Endodermal cell (in vitro differentiated cells): ENCODE data around the gene SMYD3. TPM values are rescaled to one million over a fixed set of nuclear protein-coding genes. Genes with fewer than 3 reads are reported as not detected.

Experiments
- DNase-seq: peaks from one replicate; pipeline ENCODE4 v3.0.0-alpha.2; 2017
- H3K27ac ChIP-seq: 2 replicates; pipeline ENCODE4 v1.5.1; 2013; ENCODE audit warnings: mild to moderate bottlenecking, low read depth, low read length, moderate library complexity
- H3K27me3 ChIP-seq: 2 replicates; pipeline ENCODE4 v1.6.1; 2013; ENCODE audit warnings: mild to moderate bottlenecking, low read length, moderate library complexity; ENCODE audit not compliant: insufficient read depth, control insufficient read depth, poor library complexity, severe bottlenecking
- H3K36me3 ChIP-seq: 2 replicates; pipeline ENCODE4 v1.7.0; 2013; ENCODE audit warnings: mild to moderate bottlenecking, low read length, moderate library complexity; ENCODE audit not compliant: control insufficient read depth, insufficient read depth
- H3K4me1 ChIP-seq: one replicate; pipeline ENCODE4 v1.7.0; 2013; ENCODE audit warnings: low read length; ENCODE audit not compliant: control insufficient read depth, insufficient read depth
- H3K4me3 ChIP-seq: 2 replicates; pipeline ENCODE4 v1.5.1; 2013; ENCODE audit warnings: mild to moderate bottlenecking, low read length, moderate library complexity
- H3K9ac ChIP-seq: 2 replicates; pipeline ENCODE4 v1.6.1; 2013; ENCODE audit warnings: mild to moderate bottlenecking, low read length, moderate library complexity; ENCODE audit not compliant: poor library complexity, severe bottlenecking; ENCODE audit errors: extremely low read depth
- H3K9me3 ChIP-seq: 2 replicates; pipeline ENCODE4 v1.6.1; 2013; ENCODE audit warnings: mild to moderate bottlenecking, low read length, moderate library complexity; ENCODE audit not compliant: control insufficient read depth
- H3K27ac Mint-ChIP-seq: 2 replicates; pipeline ENCODE4 v1.8.0; 2020; ENCODE audit warnings: mixed read lengths
- H3K27me3 Mint-ChIP-seq: 2 replicates; pipeline ENCODE4 v1.8.0; 2021; ENCODE audit warnings: mild to moderate bottlenecking, mixed read lengths; ENCODE audit not compliant: insufficient read depth
- H3K36me3 Mint-ChIP-seq: 2 replicates; pipeline ENCODE4 v1.8.0; 2020; ENCODE audit warnings: low read depth, mixed read lengths
- H3K4me1 Mint-ChIP-seq: 2 replicates; pipeline ENCODE4 v1.8.0; 2020; ENCODE audit warnings: mixed read lengths
- H3K4me3 Mint-ChIP-seq: 2 replicates; pipeline ENCODE4 v1.8.0; 2020; ENCODE audit warnings: mild to moderate bottlenecking, moderate library complexity, mixed read lengths
- H3K9me3 Mint-ChIP-seq: 2 replicates; pipeline ENCODE4 v1.8.0; 2020; ENCODE audit warnings: mild to moderate bottlenecking, mixed read lengths
- CTCF ChIP-seq: fragments of 200-600 bp; sonication (generic); conservative IDR thresholded peaks from 2 replicates; pipeline ENCODE4 v1.5.0; 2021; ENCODE audit warnings: antibody characterized with exemption, mild to moderate bottlenecking
- WGBS, 2 experiments: methylation state at CpG; one replicate each; pipeline versions ENCODE4 v1.1.5 to v1.1.7; 2013; ENCODE audit warnings: missing lambda C conversion rate in 2 of 2, mixed read lengths in 1 of 2; ENCODE audit not compliant: insufficient coverage in 1 of 2, insufficient read length in 1 of 2; 5-methylcytosine and 5-hydroxymethylcytosine counted together
- total RNA-seq, 2 donors: library from RNA; stranded (reverse); fragmentation: NEBNext Ultra II Directional in 1 of 2; extraction: Animal tissue kit (Norgen Biotek cat#: 25700) in 1 of 2; gene quantifications; 2 replicates in 1 of 2; 3 replicates in 1 of 2; pipeline ENCODE4 v1.2.1, GENCODE V29; 2021

SMYD3 gene
- total RNA-seq, 2 donors from 2014 or later = 32.3 to 45.8 TPM

- Histone ChIP-seq H3K9ac (no peak overlapping the region), H3K4me3 (no peak overlapping the region), H3K9me3 (no peaks in the 10 kb centered on the region), H3K36me3 (no peaks in the 10 kb centered on the region), H3K4me1 (no peaks in the 10 kb centered on the region), H3K27me3 (no peaks in the 10 kb centered on the region), H3K27ac (no peak overlapping the region)
- TF ChIP-seq CTCF = no peak
- Mint-ChIP-seq H3K4me1 (no peaks in the 10 kb centered on the region), H3K27ac (no peak overlapping the region), H3K36me3 (no peaks in the 10 kb centered on the region), H3K9me3 (no peaks in the 10 kb centered on the region), H3K27me3 (no peaks in the 10 kb centered on the region), H3K4me3 (no peak overlapping the region)
- DNase-seq = no peak
- 93% methylated on average over 6 of the region's 6 CpGs for WGBS, 2 experiments
These were observed 519.5 kb downstream of the SMYD3 start for GRCh38 chr1:245987577-245987976.

DNA sequence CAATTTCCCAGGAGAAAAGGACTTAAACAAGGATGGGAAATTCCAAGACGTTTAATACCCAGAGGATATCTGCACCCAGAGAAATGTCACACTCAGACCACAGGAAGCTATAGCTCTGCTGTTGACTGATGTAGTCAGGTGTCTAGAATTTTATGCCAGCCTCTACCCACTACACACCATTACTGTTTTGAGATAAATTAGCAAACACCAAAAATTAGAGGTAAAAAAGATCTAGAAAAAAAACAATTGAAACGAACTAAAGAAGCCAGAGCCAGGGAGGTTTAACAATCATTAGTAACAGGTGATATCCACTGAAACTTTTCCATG lies 519.9 kb downstream of the SMYD3 start:
- 90 to 100% methylated on average over 1 to 2 of the region's 2 CpGs for WGBS, 2 experiments
- H3K27me3 Mint-ChIP-seq = no peaks in the 10 kb centered on the region
- Histone ChIP-seq H3K27ac (no peak overlapping the region), H3K4me3 (no peak overlapping the region), H3K9ac (no peak overlapping the region), H3K4me1 (no peaks in the 10 kb centered on the region), H3K36me3 (no peaks in the 10 kb centered on the region), H3K9me3 (no peaks in the 10 kb centered on the region), H3K27me3 (no peaks in the 10 kb centered on the region)
- H3K27ac Mint-ChIP-seq = no peak overlapping the region
- H3K4me3 Mint-ChIP-seq = no peak overlapping the region
- H3K9me3 Mint-ChIP-seq = no peaks in the 10 kb centered on the region
- no peak for TF ChIP-seq CTCF
- DNase-seq = no peak
- no peaks in the 10 kb centered on the region for H3K36me3 Mint-ChIP-seq
- H3K4me1 Mint-ChIP-seq = no peaks in the 10 kb centered on the region

GRCh38 chr1:245986404-245987218 lies 520.5 kb downstream of the SMYD3 start:
- no peak overlapping the region for H3K27ac Mint-ChIP-seq
- H3K4me3 ChIP-seq = no peak overlapping the region
- H3K36me3 ChIP-seq = no peaks in the 10 kb centered on the region
- 83 to 88% methylated on average over 10 to 12 of the region's 12 CpGs for WGBS, 2 experiments
- no peaks in the 10 kb centered on the region for H3K27me3 ChIP-seq
- no peaks in the 10 kb centered on the region for H3K4me1 Mint-ChIP-seq
- H3K9me3 Mint-ChIP-seq = no peaks in the 10 kb centered on the region
- no peaks in the 10 kb centered on the region for H3K27me3 Mint-ChIP-seq
- H3K9ac ChIP-seq = no peak overlapping the region
- no peak for TF ChIP-seq CTCF
- no peaks in the 10 kb centered on the region for H3K4me1 ChIP-seq
- no peak for DNase-seq
- no peaks in the 10 kb centered on the region for H3K9me3 ChIP-seq
- no peak overlapping the region for H3K27ac ChIP-seq
- H3K4me3 Mint-ChIP-seq = no peak overlapping the region
- no peaks in the 10 kb centered on the region for H3K36me3 Mint-ChIP-seq
